GM06990 (cell line): Measurements from ENCODE around the gene KCNN3.

Experiments used
- DNase-seq: peaks from one replicate; pipeline ENCODE4 v3.0.0-alpha.2; 2011; ENCODE audit not compliant: insufficient read length; ENCODE audit errors: extremely low read depth
- H3K27me3 ChIP-seq: replicated peaks from 2 replicates; pipeline ENCODE4 v1.6.0; 2011; ENCODE audit warnings: low read length; ENCODE audit not compliant: control insufficient read depth, insufficient read depth
- H3K36me3 ChIP-seq: 2 replicates; pipeline ENCODE4 v1.5.1; 2011; ENCODE audit warnings: low read length; ENCODE audit not compliant: control insufficient read depth, insufficient read depth
- H3K4me3 ChIP-seq: replicated peaks from 2 replicates; pipeline ENCODE4 v1.5.1; 2011; ENCODE audit warnings: low read depth, mild to moderate bottlenecking, control low read depth, low read length
- CTCF ChIP-seq: IDR thresholded peaks from 2 replicates; pipeline ENCODE4 v1.5.1; 2011; ENCODE audit warnings: low read length, control low read depth, mild to moderate bottlenecking, inconsistent platforms; ENCODE audit not compliant: insufficient read depth, poor library complexity, severe bottlenecking

KCNN3 gene

DNA sequence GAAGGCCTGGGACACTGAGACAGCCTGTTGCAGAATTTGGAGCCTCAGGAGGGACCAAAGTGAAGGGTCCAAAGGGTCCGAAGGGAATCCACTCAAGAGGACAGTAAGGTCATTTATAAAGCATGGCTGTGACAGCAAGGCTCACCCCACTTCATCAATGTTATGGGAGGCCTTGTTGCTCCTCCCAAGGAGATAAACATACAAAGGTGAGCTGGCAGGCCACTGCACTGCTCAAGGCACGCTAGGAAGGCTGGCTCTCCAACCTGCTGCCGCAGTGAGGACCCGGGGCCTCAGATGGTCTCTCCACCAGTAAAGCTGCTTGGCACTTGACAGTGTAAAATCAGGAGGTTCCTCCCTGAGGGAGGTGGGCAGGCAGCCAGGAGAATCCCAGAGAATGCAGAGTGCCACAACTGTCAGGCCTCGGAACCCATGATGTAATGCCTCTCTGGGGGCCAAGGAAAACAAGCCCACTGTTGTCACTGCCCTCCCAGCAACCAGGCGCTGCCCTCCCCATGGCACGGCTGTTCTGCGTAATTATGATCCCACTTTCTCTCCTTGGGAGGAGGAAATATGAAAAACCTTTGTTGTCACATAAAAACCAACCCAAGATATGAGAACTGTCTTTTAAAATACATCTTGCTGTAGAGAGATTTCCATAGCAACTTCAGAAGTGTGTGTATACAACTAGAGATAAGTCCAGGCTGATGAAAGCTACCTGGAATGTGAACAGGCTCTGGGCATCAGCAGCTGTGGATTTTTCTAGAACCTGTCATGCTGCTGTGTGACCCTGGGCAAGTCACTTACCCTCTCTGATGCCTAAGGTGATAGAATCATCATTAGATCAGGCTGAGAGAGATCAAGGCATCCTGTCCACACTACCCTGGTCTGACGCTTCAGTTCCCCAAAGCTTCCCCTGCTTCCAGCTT is 102.5 kb downstream of the KCNN3 start:
- H3K36me3 ChIP-seq, result peaks cover 13% of the 10 kb centered on the region
- no peak overlapping the region for H3K4me3 ChIP-seq
- no peak for TF ChIP-seq CTCF
- no peak for DNase-seq
- H3K27me3 ChIP-seq, result no peaks in the 10 kb centered on the region

DNA sequence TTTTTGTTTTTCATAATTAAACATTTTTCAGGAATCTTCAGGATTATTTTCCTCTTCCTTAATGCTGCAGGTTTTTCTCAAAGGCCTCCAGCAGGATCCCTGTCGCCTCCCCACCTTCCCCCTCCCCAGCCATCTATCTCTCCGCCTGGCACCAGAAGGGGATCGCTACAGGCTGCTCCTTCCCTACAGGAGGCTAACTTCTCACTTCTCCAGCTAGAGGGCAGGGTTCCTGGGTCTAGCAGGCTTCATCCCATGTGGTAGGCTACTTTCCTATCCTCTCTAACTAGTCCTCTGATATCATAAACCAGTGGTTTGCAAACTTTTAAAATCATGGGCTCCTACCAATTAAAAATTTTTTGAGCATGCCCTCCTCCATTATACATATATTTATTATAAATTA is 104.1 kb downstream of the KCNN3 start:
- Histone ChIP-seq H3K4me3 (no peak overlapping the region), H3K27me3 (no peaks in the 10 kb centered on the region), H3K36me3 (peaks cover 5% of the 10 kb centered on the region)
- DNase-seq, result no peak
- peak; percentile 39 for TF ChIP-seq CTCF

GRCh38 chr1:154764773-154765172 is 105.3 kb downstream of the KCNN3 start:
- no peak for DNase-seq
- no peak overlapping the region for H3K4me3 ChIP-seq
- peaks cover 5% of the 10 kb centered on the region for H3K36me3 ChIP-seq
- TF ChIP-seq CTCF, result no peak
- H3K27me3 ChIP-seq, result no peaks in the 10 kb centered on the region

DNA sequence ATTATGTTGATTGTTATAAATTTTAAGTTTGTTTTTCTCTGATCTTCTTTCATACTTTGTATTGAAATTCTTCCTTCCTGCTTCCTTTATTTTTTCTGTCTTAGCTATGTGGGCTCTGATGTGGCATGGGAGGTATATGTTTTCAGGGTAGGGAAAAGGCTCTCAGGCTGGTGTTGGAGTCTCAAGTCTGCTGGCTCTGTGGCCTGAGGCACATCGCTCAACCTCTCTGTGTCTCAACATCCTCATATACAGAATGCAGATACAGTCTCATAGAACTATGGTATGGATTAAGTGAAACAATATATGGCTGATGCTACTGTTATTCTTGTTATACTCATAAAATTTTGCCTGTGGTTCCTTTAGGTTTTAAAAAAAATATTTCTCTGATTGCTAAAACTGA is 105.9 kb downstream of the KCNN3 start:
- TF ChIP-seq CTCF, result no peak

GRCh38 chr1:154760469-154760933 is 109.6 kb downstream of the KCNN3 start:
- Histone ChIP-seq H3K36me3 (no peaks in the 10 kb centered on the region), H3K27me3 (no peaks in the 10 kb centered on the region), H3K4me3 (peak overlapping the region; percentile 22; the same call in 1 of the 2 replicates)
- TF ChIP-seq CTCF, result peak; percentile 67
- peak; percentile 75 for DNase-seq

More for the DNA sequence above, 105.9 kb downstream of the KCNN3 start:
- no peak overlapping the region for H3K4me3 ChIP-seq
- DNase-seq, result no peak
- no peaks in the 10 kb centered on the region for H3K27me3 ChIP-seq
- H3K36me3 ChIP-seq, result peaks cover 5% of the 10 kb centered on the region

GRCh38 chr1:154759793-154760192 is 110.3 kb downstream of the KCNN3 start:
- no peak for TF ChIP-seq CTCF
- DNase-seq, result no peak
- Histone ChIP-seq H3K4me3 (no peak overlapping the region), H3K27me3 (no peaks in the 10 kb centered on the region), H3K36me3 (no peaks in the 10 kb centered on the region)
